ENCODE results near the gene RCAN2. TPM values are rescaled to one million over a fixed set of nuclear protein-coding genes. Genes with fewer than 3 reads are reported as not detected.

Gene RCAN2
- total RNA-seq, 1 donor from 2014 or later = 0.34 TPM

- peak; percentile 32 for DNase-seq
Measured at GRCh38 chr6:46491628-46492547, 639 bp upstream of the RCAN2 start.

- DNase-seq = peak; percentile 4
Measured at GRCh38 chr6:46490425-46491200, 636 bp downstream of the RCAN2 start.

GRCh38 chr6:46486181-46486580 lies 5.1 kb downstream of the RCAN2 start:
- peak; percentile 25 for DNase-seq

- DNase-seq = no peak
Measured at GRCh38 chr6:46484081-46484820, 7.0 kb downstream of the RCAN2 start.

GRCh38 chr6:46476301-46476700 lies 14.9 kb downstream of the RCAN2 start:
- no peak for DNase-seq

- DNase-seq = no peak
Measured at GRCh38 chr6:46473881-46474280, 17.4 kb downstream of the RCAN2 start.

GRCh38 chr6:46472243-46472642 lies 19.0 kb downstream of the RCAN2 start:
- no peak for DNase-seq

GRCh38 chr6:46469021-46469420 lies 22.2 kb downstream of the RCAN2 start:
- DNase-seq = no peak

- no peak for DNase-seq
Measured at GRCh38 chr6:46468403-46469010, 22.7 kb downstream of the RCAN2 start.

- no peak for DNase-seq
Measured at GRCh38 chr6:46466570-46466969, 24.7 kb downstream of the RCAN2 start.

- no peak for DNase-seq
Measured at GRCh38 chr6:46465294-46466165, 25.7 kb downstream of the RCAN2 start.

- peak; percentile 41 for DNase-seq
Measured at GRCh38 chr6:46456297-46456696, 35.0 kb downstream of the RCAN2 start.

GRCh38 chr6:46454691-46455090 lies 36.6 kb downstream of the RCAN2 start:
- no peak for DNase-seq

- no peak for DNase-seq
Measured at GRCh38 chr6:46453741-46454316, 37.4 kb downstream of the RCAN2 start.

GRCh38 chr6:46453216-46453615 lies 38.0 kb downstream of the RCAN2 start:
- DNase-seq = no peak

GRCh38 chr6:46452312-46452917 lies 38.8 kb downstream of the RCAN2 start:
- DNase-seq = no peak

- no peak for DNase-seq
Measured at GRCh38 chr6:46451343-46451742, 39.9 kb downstream of the RCAN2 start.

- DNase-seq = no peak
Measured at GRCh38 chr6:46444772-46445454, 46.3 kb downstream of the RCAN2 start.

- DNase-seq = no peak
Measured at GRCh38 chr6:46443623-46444022, 47.6 kb downstream of the RCAN2 start.

- DNase-seq = no peak
Measured at GRCh38 chr6:46440641-46441040, 50.6 kb downstream of the RCAN2 start.

All from dermis blood vessel endothelial cell (primary cell).